PFSK-1 (cell line): ENCODE measurements around the gene ATP11A.

ENCODE experiments used
- FOXP2 ChIP-seq: optimal IDR thresholded peaks from 2 replicates; pipeline ENCODE3; 2011; ENCODE audit warnings: borderline replicate concordance, control low read depth, inconsistent platforms; ENCODE audit not compliant: insufficient read depth; ENCODE audit errors: extremely low read length, extremely low read depth
- POLR2AphosphoS5 ChIP-seq: IDR thresholded peaks from 2 replicates; pipeline ENCODE4 v1.6.1; 2012; ENCODE audit warnings: low read depth, mild to moderate bottlenecking, control low read depth, low read length, moderate library complexity
- SIN3A ChIP-seq: IDR thresholded peaks from 2 replicates; pipeline ENCODE4 v1.6.1; 2012; ENCODE audit warnings: mild to moderate bottlenecking, low read length, moderate library complexity, borderline replicate concordance; ENCODE audit not compliant: insufficient read depth
- TAF1 ChIP-seq: IDR thresholded peaks from 2 replicates; pipeline ENCODE4 v1.6.1; 2012; ENCODE audit warnings: low read length, control low read depth, borderline replicate concordance; ENCODE audit not compliant: insufficient read depth
- TF ChIP-seq, protein P1 (sequence below), 2 experiments: IDR thresholded peaks; 2 replicates each; pipeline versions ENCODE4 v1.6.1 to v1.8.0; 2011 to 2012; ENCODE audit warnings: low read depth in 2 of 2, low read length in 2 of 2, control low read depth in 1 of 2, inconsistent platforms in 1 of 2, mild to moderate bottlenecking in 1 of 2, moderate library complexity in 1 of 2; ENCODE audit not compliant: insufficient read depth in 1 of 2

ATP11A gene

DNA sequence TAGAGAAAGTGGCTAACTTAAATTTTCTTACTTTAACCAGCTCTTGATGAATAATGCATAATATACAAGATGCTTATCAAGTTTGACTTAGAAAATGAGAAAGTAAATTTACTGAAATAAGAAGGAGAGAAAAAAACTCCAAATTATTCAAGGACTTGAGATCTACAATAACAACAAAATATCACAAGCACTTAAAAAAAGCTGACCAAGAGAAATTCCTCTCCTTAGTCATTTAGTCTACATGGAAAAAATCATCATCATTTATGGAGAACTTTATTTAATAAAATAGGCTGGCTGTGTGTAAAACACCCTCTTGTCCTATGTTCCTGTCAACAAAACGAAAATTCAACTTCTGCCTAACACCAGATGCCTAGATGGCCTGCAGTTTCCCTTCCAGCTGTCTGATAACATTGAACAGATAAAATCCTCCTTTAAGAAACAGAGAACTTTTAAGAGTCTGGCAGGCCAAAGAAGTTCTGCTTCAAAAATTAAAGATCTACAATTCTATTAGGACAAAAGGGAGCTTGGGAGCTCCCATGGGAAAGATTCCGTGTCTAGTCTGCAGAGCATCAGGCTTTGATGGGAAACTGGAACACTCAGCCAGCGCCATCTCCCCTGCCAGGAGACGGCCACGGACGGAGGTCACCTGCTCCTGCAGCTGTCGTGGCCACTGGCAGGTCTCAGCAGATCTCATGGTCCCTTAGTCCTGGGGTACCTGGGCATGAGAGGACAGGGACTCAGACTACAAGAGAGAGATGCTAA, 37.9 kb upstream of the ATP11A start:
- TF ChIP-seq, protein P1, sequence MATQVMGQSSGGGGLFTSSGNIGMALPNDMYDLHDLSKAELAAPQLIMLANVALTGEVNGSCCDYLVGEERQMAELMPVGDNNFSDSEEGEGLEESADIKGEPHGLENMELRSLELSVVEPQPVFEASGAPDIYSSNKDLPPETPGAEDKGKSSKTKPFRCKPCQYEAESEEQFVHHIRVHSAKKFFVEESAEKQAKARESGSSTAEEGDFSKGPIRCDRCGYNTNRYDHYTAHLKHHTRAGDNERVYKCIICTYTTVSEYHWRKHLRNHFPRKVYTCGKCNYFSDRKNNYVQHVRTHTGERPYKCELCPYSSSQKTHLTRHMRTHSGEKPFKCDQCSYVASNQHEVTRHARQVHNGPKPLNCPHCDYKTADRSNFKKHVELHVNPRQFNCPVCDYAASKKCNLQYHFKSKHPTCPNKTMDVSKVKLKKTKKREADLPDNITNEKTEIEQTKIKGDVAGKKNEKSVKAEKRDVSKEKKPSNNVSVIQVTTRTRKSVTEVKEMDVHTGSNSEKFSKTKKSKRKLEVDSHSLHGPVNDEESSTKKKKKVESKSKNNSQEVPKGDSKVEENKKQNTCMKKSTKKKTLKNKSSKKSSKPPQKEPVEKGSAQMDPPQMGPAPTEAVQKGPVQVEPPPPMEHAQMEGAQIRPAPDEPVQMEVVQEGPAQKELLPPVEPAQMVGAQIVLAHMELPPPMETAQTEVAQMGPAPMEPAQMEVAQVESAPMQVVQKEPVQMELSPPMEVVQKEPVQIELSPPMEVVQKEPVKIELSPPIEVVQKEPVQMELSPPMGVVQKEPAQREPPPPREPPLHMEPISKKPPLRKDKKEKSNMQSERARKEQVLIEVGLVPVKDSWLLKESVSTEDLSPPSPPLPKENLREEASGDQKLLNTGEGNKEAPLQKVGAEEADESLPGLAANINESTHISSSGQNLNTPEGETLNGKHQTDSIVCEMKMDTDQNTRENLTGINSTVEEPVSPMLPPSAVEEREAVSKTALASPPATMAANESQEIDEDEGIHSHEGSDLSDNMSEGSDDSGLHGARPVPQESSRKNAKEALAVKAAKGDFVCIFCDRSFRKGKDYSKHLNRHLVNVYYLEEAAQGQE (IDR thresholded peaks at IDR 0.05; ENCODE audit: insufficient read depth in 1 of 2, low read depth in 2 of 2, low read length in 2 of 2), result no peak
- TF ChIP-seq FOXP2 (no peak), POLR2AphosphoS5 (no peak), SIN3A (no peak), TAF1 (no peak)

DNA sequence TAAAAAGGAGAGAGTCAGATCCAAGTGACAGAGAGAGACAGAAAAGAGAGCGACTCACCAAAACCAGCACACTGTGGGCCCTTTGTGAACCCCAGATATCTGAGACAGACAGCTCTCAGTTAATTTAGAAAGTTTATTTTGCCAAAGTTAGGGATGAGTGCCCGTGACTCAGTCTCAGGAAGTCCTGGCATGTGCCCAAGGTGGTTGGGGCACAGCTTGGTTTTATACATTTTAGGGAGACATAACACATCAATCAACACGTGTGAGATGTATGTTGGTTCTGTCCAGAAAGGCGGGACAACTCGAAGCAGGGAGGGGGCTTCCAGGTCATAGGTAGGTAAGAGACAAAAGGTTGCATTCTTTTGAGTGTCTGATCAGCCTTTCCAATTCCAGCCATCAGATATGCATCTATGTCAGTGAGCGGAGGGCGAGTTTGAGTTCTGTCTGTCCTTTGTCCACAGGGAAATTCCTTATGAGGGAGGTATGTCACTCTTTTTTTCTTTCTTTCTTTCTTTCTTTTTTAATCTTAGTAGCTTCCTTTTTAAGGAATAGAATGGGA, 37.2 kb upstream of the ATP11A start:
- TF ChIP-seq POLR2AphosphoS5, result no peak
- no peak for TF ChIP-seq SIN3A
- TF ChIP-seq, protein P1 (IDR thresholded peaks at IDR 0.05; ENCODE audit: insufficient read depth in 1 of 2, low read depth in 2 of 2, low read length in 2 of 2), result no peak
- TF ChIP-seq TAF1, result no peak
- no peak for TF ChIP-seq FOXP2

DNA sequence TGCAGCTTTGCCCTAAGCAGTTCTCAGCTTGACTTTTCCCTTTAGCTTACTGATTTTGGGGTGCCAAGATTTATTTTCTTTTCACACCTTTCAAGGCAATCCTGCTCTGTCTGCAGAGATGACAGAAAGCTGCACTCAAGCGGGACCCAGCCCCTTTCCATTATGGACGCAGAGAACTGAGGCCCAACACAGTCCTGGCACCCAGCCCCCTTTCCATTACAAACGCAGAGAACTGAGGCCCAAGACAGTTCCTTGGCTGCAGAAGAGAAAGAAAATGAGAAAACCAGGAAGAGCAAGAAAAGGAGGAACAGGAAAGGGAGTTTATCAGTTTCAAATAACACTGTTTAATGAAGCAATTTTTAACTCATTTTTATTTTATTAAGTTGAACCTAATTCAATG, 36.8 kb upstream of the ATP11A start:
- TF ChIP-seq POLR2AphosphoS5 (no peak), TAF1 (no peak), FOXP2 (no peak)

DNA sequence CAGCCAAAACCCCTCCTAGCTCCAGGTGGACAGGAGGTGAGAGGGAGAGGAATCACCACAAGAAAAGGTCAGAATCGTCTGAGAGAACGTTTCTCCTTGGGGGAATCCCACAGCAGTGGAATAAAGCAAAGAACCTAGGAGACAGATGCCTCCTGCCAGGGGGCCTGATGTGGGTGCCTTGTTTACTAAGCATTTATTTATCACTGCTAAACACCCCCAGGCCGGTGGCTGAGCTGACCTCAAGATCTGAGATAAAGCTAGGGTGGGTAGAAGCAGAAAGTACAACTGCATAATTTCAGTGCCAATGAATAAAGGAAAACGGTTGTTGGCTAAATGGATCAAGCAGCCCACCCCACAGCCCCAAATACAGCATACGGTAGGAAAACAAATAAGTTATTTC, 33.9 kb upstream of the ATP11A start:
- TF ChIP-seq SIN3A (no peak), TAF1 (no peak), POLR2AphosphoS5 (no peak), FOXP2 (no peak)

DNA sequence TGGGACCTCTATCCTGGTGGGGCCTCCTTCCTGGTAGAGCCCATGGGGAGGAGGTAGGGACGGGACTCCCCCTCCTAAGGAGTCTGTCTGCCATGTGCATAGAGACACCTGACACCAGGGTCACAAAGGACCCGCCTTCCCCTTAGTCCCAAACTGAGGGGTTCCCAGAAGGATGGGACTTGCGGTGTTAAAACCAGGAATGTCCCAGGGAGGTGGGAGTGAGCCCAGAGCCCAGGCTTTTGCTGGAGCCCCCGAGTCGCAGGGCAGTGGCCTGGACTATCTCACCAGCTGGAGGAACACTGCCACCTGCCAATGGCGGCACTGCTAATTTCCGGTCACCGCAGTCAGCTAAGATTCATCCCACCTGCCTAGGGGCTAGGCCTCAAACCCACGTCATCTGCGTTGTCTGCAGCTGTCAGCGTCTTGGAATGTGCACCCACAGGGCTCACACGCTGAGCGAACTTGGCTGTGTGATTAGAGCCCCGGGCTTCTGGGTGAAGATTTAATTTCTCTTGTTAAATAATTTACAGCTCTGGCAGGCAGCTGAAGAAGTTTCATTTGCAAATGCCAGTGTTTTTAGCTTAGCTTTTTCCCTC, 31.9 kb upstream of the ATP11A start:
- no peak for TF ChIP-seq POLR2AphosphoS5
- TF ChIP-seq TAF1, result no peak
- TF ChIP-seq FOXP2, result no peak
- TF ChIP-seq, protein P1 (IDR thresholded peaks at IDR 0.05; ENCODE audit: insufficient read depth in 1 of 2, low read depth in 2 of 2, low read length in 2 of 2), result no peak
- no peak for TF ChIP-seq SIN3A

DNA sequence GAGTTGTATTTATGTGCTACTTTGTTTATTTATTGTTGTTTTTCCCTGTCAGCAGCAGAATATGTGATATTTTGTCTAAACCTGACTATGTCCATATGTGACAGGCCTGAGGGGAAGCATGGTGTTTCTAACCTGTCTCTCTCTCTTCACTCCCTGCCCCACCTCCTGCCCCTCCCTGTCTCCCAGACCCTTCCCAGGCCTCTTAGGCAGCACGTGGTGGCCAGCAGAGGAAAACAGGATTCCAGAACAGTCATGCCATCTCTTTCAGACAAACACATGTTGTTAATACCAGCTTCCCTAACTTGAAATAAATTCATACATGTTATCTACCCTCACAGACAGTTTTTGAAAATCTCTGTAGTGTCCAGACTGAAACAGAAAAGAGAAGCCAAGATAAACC, 31.0 kb upstream of the ATP11A start:
- TF ChIP-seq POLR2AphosphoS5 (no peak), TAF1 (no peak)
